ENCODE data around the gene GSN.

DNA sequence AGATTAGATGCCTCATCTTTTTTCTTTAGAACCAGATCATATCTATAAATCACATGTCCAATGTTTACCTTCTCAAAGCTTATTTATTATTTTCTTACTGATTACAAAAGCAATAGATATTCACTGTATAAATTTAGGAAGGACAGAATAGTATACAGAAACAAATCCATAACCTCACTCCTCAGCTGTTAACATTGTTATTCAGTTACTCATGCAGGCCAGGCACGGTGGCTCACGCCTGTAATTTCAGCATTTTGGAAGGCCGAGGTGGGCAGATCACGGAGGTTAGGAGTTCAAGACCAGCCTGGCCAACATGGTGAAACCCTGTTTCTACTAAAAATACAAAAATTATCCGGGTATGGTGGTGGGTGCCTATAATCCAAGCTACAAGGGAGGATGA is 86.8 kb downstream of the GSN start:
- TF ChIP-seq, protein P1, sequence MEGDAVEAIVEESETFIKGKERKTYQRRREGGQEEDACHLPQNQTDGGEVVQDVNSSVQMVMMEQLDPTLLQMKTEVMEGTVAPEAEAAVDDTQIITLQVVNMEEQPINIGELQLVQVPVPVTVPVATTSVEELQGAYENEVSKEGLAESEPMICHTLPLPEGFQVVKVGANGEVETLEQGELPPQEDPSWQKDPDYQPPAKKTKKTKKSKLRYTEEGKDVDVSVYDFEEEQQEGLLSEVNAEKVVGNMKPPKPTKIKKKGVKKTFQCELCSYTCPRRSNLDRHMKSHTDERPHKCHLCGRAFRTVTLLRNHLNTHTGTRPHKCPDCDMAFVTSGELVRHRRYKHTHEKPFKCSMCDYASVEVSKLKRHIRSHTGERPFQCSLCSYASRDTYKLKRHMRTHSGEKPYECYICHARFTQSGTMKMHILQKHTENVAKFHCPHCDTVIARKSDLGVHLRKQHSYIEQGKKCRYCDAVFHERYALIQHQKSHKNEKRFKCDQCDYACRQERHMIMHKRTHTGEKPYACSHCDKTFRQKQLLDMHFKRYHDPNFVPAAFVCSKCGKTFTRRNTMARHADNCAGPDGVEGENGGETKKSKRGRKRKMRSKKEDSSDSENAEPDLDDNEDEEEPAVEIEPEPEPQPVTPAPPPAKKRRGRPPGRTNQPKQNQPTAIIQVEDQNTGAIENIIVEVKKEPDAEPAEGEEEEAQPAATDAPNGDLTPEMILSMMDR (conservative IDR thresholded peaks at IDR 0.05; ENCODE audit: low read depth, low read length) = no peak
- no peak for TF ChIP-seq EZH2 (IDR thresholded peaks at IDR 0.05; ENCODE audit: borderline replicate concordance, low read depth, low read length, poor library complexity, severe bottlenecking)

Data from A673 (cell line).